ENCODE data around the gene HSD11B1L.
"Not testable (repeated sequence)": the region's sequence is repeated elsewhere in the genome, so short reads cannot be mapped to it uniquely, and the experiment has no call there.

The HSD11B1L gene

GRCh38 chr19:5695649-5696195 is 14.9 kb downstream of the HSD11B1L start:
- DNase-seq (ENCODE audit: low read depth), result no peak
- Histone ChIP-seq H3K27me3 (replicated peaks; ENCODE audit: control insufficient read depth, insufficient read depth, low read length) (no peaks in the 10 kb centered on the region), H3K9me3 (ENCODE audit: control insufficient read depth, low read length) (no peaks in the 10 kb centered on the region), H3K9ac (ENCODE audit: low read length) (no peak overlapping the region), H3K36me3 (ENCODE audit: control insufficient read depth, insufficient read depth, low read length, severe bottlenecking) (peaks cover 75% of the 10 kb centered on the region), H3K4me3 (ENCODE audit: low read length) (no peak overlapping the region), H3K4me1 (ENCODE audit: control insufficient read depth, insufficient read depth, low read length) (peaks cover 9% of the 10 kb centered on the region)

GRCh38 chr19:5696196-5697021 is 15.6 kb downstream of the HSD11B1L start:
- H3K4me3 ChIP-seq (ENCODE audit: low read length), result no peak overlapping the region
- no peak overlapping the region for H3K9ac ChIP-seq (ENCODE audit: low read length)
- no peak for DNase-seq (ENCODE audit: low read depth)
- no peaks in the 10 kb centered on the region for H3K27me3 ChIP-seq (replicated peaks; ENCODE audit: control insufficient read depth, insufficient read depth, low read length)
- H3K36me3 ChIP-seq (ENCODE audit: control insufficient read depth, insufficient read depth, low read length, severe bottlenecking), result peaks cover 77% of the 10 kb centered on the region
- no peaks in the 10 kb centered on the region for H3K9me3 ChIP-seq (ENCODE audit: control insufficient read depth, low read length)
- peaks cover 9% of the 10 kb centered on the region for H3K4me1 ChIP-seq (ENCODE audit: control insufficient read depth, insufficient read depth, low read length)

GRCh38 chr19:5697022-5697889 is 16.4 kb downstream of the HSD11B1L start:
- no peak overlapping the region for H3K9ac ChIP-seq (ENCODE audit: low read length)
- H3K27me3 ChIP-seq (replicated peaks; ENCODE audit: control insufficient read depth, insufficient read depth, low read length), result no peaks in the 10 kb centered on the region
- peaks cover 3% of the 10 kb centered on the region for H3K4me1 ChIP-seq (ENCODE audit: control insufficient read depth, insufficient read depth, low read length)
- peaks cover 70% of the 10 kb centered on the region for H3K36me3 ChIP-seq (ENCODE audit: control insufficient read depth, insufficient read depth, low read length, severe bottlenecking)
- H3K9me3 ChIP-seq (ENCODE audit: control insufficient read depth, low read length), result no peaks in the 10 kb centered on the region
- no peak for DNase-seq (ENCODE audit: low read depth)
- H3K4me3 ChIP-seq (ENCODE audit: low read length), result no peak overlapping the region

- H3K4me3 ChIP-seq (ENCODE audit: low read length), result no peak overlapping the region
- peaks cover 62% of the 10 kb centered on the region for H3K36me3 ChIP-seq (ENCODE audit: control insufficient read depth, insufficient read depth, low read length, severe bottlenecking)
- H3K4me1 ChIP-seq (ENCODE audit: control insufficient read depth, insufficient read depth, low read length), result no peaks in the 10 kb centered on the region
- no peak overlapping the region for H3K9ac ChIP-seq (ENCODE audit: low read length)
- no peaks in the 10 kb centered on the region for H3K27me3 ChIP-seq (replicated peaks; ENCODE audit: control insufficient read depth, insufficient read depth, low read length)
- H3K9me3 ChIP-seq (ENCODE audit: control insufficient read depth, low read length), result no peaks in the 10 kb centered on the region
- DNase-seq (ENCODE audit: low read depth), result no peak
These were observed 17.2 kb downstream of the HSD11B1L start for GRCh38 chr19:5697890-5698634.

GRCh38 chr19:5698635-5699422 is 18.0 kb downstream of the HSD11B1L start:
- H3K4me1 ChIP-seq (ENCODE audit: control insufficient read depth, insufficient read depth, low read length), result no peaks in the 10 kb centered on the region
- DNase-seq (ENCODE audit: low read depth), result no peak
- peaks cover 62% of the 10 kb centered on the region for H3K36me3 ChIP-seq (ENCODE audit: control insufficient read depth, insufficient read depth, low read length, severe bottlenecking)
- no peak overlapping the region for H3K4me3 ChIP-seq (ENCODE audit: low read length)
- no peaks in the 10 kb centered on the region for H3K9me3 ChIP-seq (ENCODE audit: control insufficient read depth, low read length)
- no peak overlapping the region for H3K9ac ChIP-seq (ENCODE audit: low read length)
- H3K27me3 ChIP-seq (replicated peaks; ENCODE audit: control insufficient read depth, insufficient read depth, low read length), result no peaks in the 10 kb centered on the region

GRCh38 chr19:5700455-5701092 is 19.7 kb downstream of the HSD11B1L start:
- Histone ChIP-seq H3K36me3 (ENCODE audit: control insufficient read depth, insufficient read depth, low read length, severe bottlenecking) (peaks cover 62% of the 10 kb centered on the region), H3K4me3 (ENCODE audit: low read length) (no peak overlapping the region), H3K9me3 (ENCODE audit: control insufficient read depth, low read length) (no peaks in the 10 kb centered on the region), H3K27me3 (replicated peaks; ENCODE audit: control insufficient read depth, insufficient read depth, low read length) (no peaks in the 10 kb centered on the region), H3K4me1 (ENCODE audit: control insufficient read depth, insufficient read depth, low read length) (no peaks in the 10 kb centered on the region), H3K9ac (ENCODE audit: low read length) (no peak overlapping the region)
- no peak for DNase-seq (ENCODE audit: low read depth)

- not testable (repeated sequence) for H3K27me3 ChIP-seq (replicated peaks; ENCODE audit: control insufficient read depth, insufficient read depth, low read length); H3K4me1 ChIP-seq (ENCODE audit: control insufficient read depth, insufficient read depth, low read length); H3K4me3 ChIP-seq (ENCODE audit: low read length); DNase-seq (ENCODE audit: low read depth); H3K9me3 ChIP-seq (ENCODE audit: control insufficient read depth, low read length); H3K9ac ChIP-seq (ENCODE audit: low read length)
- H3K36me3 ChIP-seq (ENCODE audit: control insufficient read depth, insufficient read depth, low read length, severe bottlenecking), result peaks cover 62% of the 10 kb centered on the region
These were observed 21.2 kb downstream of the HSD11B1L start for GRCh38 chr19:5702053-5702410.

GRCh38 chr19:5703819-5704818 is 23.3 kb downstream of the HSD11B1L start:
- H3K36me3 ChIP-seq (ENCODE audit: control insufficient read depth, insufficient read depth, low read length, severe bottlenecking), result peaks cover 65% of the 10 kb centered on the region
- H3K27me3 ChIP-seq (replicated peaks; ENCODE audit: control insufficient read depth, insufficient read depth, low read length), result no peaks in the 10 kb centered on the region
- H3K4me3 ChIP-seq (ENCODE audit: low read length), result no peak overlapping the region
- no peaks in the 10 kb centered on the region for H3K9me3 ChIP-seq (ENCODE audit: control insufficient read depth, low read length)
- no peak for DNase-seq (ENCODE audit: low read depth)
- H3K9ac ChIP-seq (ENCODE audit: low read length), result no peak overlapping the region
- no peaks in the 10 kb centered on the region for H3K4me1 ChIP-seq (ENCODE audit: control insufficient read depth, insufficient read depth, low read length)

- DNase-seq (ENCODE audit: low read depth), result no peak
- Histone ChIP-seq H3K27me3 (replicated peaks; ENCODE audit: control insufficient read depth, insufficient read depth, low read length) (no peaks in the 10 kb centered on the region), H3K4me3 (ENCODE audit: low read length) (no peak overlapping the region), H3K9ac (ENCODE audit: low read length) (no peak overlapping the region), H3K36me3 (ENCODE audit: control insufficient read depth, insufficient read depth, low read length, severe bottlenecking) (peaks cover 63% of the 10 kb centered on the region), H3K9me3 (ENCODE audit: control insufficient read depth, low read length) (no peaks in the 10 kb centered on the region), H3K4me1 (ENCODE audit: control insufficient read depth, insufficient read depth, low read length) (no peaks in the 10 kb centered on the region)
These were observed 24.7 kb downstream of the HSD11B1L start for GRCh38 chr19:5705552-5705951.
